ENCODE measurements around the gene ERICH6. TPM values are rescaled to one million over a fixed set of nuclear protein-coding genes. Genes with fewer than 3 reads are reported as not detected.

The ERICH6 gene
- total RNA-seq, 1 donor, result under 0.01 TPM

DNA sequence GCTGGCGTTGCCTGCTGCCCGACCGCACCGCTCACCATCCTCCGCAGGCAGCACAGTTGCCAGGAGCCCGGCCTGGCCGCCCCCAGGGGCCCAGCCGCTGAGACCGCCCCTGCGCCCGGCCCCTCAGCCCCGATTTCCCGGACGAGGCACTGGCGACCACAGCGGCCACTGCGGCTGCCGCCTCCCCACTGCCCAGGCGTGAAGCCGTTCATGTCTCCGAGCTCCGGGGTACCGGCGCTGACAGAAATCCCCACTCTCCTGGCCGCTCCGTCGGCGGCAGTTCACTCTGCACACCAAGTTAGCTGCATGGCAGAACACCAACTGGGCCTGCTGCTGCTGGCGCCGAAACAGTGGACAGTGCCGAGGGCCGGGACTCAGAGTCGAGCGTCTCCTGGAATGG lies 92.1 kb downstream of the ERICH6 start:
- Histone ChIP-seq H3K36me3 (ENCODE audit: insufficient read depth, low read length) (no peaks in the 10 kb centered on the region), H3K4me3 (ENCODE audit: insufficient read depth, low read length) (no peak overlapping the region), H3K4me2 (ENCODE audit: insufficient read depth, low read length) (no peak overlapping the region), H3K9me3 (ENCODE audit: low read depth, low read length) (no peaks in the 10 kb centered on the region), H2AFZ (ENCODE audit: low read length) (no peak overlapping the region), H3K27me3 (ENCODE audit: insufficient read depth, low read length) (no peaks in the 10 kb centered on the region), H3K4me1 (ENCODE audit: insufficient read depth, low read length) (no peaks in the 10 kb centered on the region), H3K27ac (ENCODE audit: low read depth, low read length) (no peak overlapping the region), H4K20me1 (ENCODE audit: insufficient read depth, low read length) (peaks cover 36% of the 10 kb centered on the region), H3K79me2 (ENCODE audit: insufficient read depth, low read length) (peaks cover 81% of the 10 kb centered on the region)
- TF ChIP-seq, protein P1, sequence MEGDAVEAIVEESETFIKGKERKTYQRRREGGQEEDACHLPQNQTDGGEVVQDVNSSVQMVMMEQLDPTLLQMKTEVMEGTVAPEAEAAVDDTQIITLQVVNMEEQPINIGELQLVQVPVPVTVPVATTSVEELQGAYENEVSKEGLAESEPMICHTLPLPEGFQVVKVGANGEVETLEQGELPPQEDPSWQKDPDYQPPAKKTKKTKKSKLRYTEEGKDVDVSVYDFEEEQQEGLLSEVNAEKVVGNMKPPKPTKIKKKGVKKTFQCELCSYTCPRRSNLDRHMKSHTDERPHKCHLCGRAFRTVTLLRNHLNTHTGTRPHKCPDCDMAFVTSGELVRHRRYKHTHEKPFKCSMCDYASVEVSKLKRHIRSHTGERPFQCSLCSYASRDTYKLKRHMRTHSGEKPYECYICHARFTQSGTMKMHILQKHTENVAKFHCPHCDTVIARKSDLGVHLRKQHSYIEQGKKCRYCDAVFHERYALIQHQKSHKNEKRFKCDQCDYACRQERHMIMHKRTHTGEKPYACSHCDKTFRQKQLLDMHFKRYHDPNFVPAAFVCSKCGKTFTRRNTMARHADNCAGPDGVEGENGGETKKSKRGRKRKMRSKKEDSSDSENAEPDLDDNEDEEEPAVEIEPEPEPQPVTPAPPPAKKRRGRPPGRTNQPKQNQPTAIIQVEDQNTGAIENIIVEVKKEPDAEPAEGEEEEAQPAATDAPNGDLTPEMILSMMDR (IDR thresholded peaks at IDR 0.05; ENCODE audit: extremely low read depth, low read depth, low read length), result no peak
- DNase-seq (ENCODE audit: insufficient read length, low spot score, missing footprints), result peak; percentile 23

DNA sequence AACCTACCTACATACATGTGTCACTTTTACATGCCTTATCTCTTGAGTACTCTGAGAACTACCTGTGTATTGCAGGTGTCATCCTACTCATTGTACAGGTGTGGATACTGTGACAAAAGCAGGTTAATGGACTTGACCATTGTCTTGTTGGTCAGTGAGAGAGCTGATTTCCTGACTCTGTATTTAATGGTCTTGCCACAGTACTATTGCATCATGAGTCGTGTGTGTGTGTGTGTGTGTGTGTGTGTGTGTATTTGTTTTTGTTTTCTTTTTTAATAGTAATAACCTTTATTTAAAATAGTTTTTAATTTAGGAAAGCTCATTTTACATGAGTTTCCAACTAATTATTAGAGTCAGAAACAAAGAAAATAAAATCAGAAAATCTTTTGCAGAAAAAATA lies 92.9 kb downstream of the ERICH6 start:
- H3K4me3 ChIP-seq (ENCODE audit: insufficient read depth, low read length), result no peak overlapping the region
- H4K20me1 ChIP-seq (ENCODE audit: insufficient read depth, low read length), result peaks cover 35% of the 10 kb centered on the region
- H3K27ac ChIP-seq (ENCODE audit: low read depth, low read length), result no peak overlapping the region
- no peaks in the 10 kb centered on the region for H3K27me3 ChIP-seq (ENCODE audit: insufficient read depth, low read length)
- no peaks in the 10 kb centered on the region for H3K36me3 ChIP-seq (ENCODE audit: insufficient read depth, low read length)
- TF ChIP-seq, protein P1 (IDR thresholded peaks at IDR 0.05; ENCODE audit: extremely low read depth, low read depth, low read length), result no peak
- H3K4me1 ChIP-seq (ENCODE audit: insufficient read depth, low read length), result peaks cover 2% of the 10 kb centered on the region
- H3K79me2 ChIP-seq (ENCODE audit: insufficient read depth, low read length), result peaks cover 87% of the 10 kb centered on the region
- H3K4me2 ChIP-seq (ENCODE audit: insufficient read depth, low read length), result no peak overlapping the region
- no peak overlapping the region for H2AFZ ChIP-seq (ENCODE audit: low read length)
- H3K9me3 ChIP-seq (ENCODE audit: low read depth, low read length), result no peaks in the 10 kb centered on the region
- no peak for DNase-seq (ENCODE audit: insufficient read length, low spot score, missing footprints)

DNA sequence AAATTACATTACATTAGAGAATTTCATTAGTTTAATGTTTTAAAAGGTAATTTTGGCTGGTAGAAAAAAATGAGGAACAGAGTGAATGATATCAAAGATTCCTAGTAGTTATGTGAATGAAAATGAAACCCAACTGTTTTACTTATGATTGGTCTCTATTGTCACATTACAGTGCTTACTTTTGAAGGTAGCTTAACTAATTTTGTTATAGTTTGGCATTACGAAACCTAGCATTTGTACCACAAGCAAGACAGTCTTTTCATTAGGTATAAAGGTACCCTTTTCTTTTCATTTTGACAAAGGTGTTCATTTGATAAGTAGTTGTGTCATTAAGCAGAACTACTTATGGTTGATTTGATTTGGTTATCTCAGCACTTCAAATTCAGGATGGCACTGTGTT lies 93.7 kb downstream of the ERICH6 start:
- Histone ChIP-seq H3K36me3 (ENCODE audit: insufficient read depth, low read length) (no peaks in the 10 kb centered on the region), H3K27me3 (ENCODE audit: insufficient read depth, low read length) (no peaks in the 10 kb centered on the region), H4K20me1 (ENCODE audit: insufficient read depth, low read length) (peaks cover 35% of the 10 kb centered on the region), H3K27ac (ENCODE audit: low read depth, low read length) (no peak overlapping the region), H3K4me3 (ENCODE audit: insufficient read depth, low read length) (no peak overlapping the region), H3K4me2 (ENCODE audit: insufficient read depth, low read length) (no peak overlapping the region), H3K4me1 (ENCODE audit: insufficient read depth, low read length) (peaks cover 10% of the 10 kb centered on the region), H3K79me2 (ENCODE audit: insufficient read depth, low read length) (peaks cover 95% of the 10 kb centered on the region), H3K9me3 (ENCODE audit: low read depth, low read length) (no peaks in the 10 kb centered on the region), H2AFZ (ENCODE audit: low read length) (no peak overlapping the region)
- no peak for DNase-seq (ENCODE audit: insufficient read length, low spot score, missing footprints)
- TF ChIP-seq, protein P1 (IDR thresholded peaks at IDR 0.05; ENCODE audit: extremely low read depth, low read depth, low read length), result no peak

Other genes starting within 250 kb of the ERICH6 start
- gene SERP1, start 157.4 kb downstream of the ERICH6 start, total RNA-seq, result 97.5 and 124 TPM in 2 replicates
- 230 and 238 TPM in 2 replicates for gene EIF2A, start 157.1 kb downstream of the ERICH6 start, total RNA-seq
- gene SELENOT, start 100.6 kb downstream of the ERICH6 start, total RNA-seq, result 87.9 and 94.3 TPM in 2 replicates
- 35.7 and 36.2 TPM in 2 replicates for gene SIAH2, start 59.2 kb upstream of the ERICH6 start, total RNA-seq
- not detected in 2 replicates for gene MINDY4B, start 201.5 kb upstream of the ERICH6 start, total RNA-seq